Uterus (tissue), 4 donors: Measurements from ENCODE around the gene ETV4. TPM values are rescaled to one million over a fixed set of nuclear protein-coding genes. Genes with fewer than 3 reads are reported as not detected.

ENCODE experiments used
- DNase-seq, 2 donors: peaks; one replicate each; pipeline ENCODE4 v3.0.0-alpha.2; 2019 to 2020
- H3K27ac ChIP-seq, 2 donors: fragments of 200-600 bp; sonication (generic); 1 replicate in 1 of 2; 2 replicates in 1 of 2; pipeline ENCODE4 v1.5.1; 2016 to 2018
- H3K27me3 ChIP-seq, 2 donors: fragments of 200-600 bp; sonication (generic); one replicate each; pipeline ENCODE4 v1.5.1; 2018 to 2019; ENCODE audit warnings: control low read depth in 1 of 2
- H3K36me3 ChIP-seq, 2 donors: fragments of 200-600 bp; sonication (generic); one replicate each; pipeline ENCODE4 v1.5.1; 2019; ENCODE audit warnings: control low read depth in 1 of 2
- H3K4me1 ChIP-seq, 2 donors: fragments of 200-600 bp; sonication (generic); one replicate each; pipeline ENCODE4 v1.5.1; 2018 to 2019; ENCODE audit warnings: control low read depth in 1 of 2
- H3K4me3 ChIP-seq, 2 donors: fragments of 200-600 bp; sonication (generic); 1 replicate in 1 of 2; 2 replicates in 1 of 2; pipeline ENCODE4 v1.5.1; 2018 to 2019; ENCODE audit warnings: mild to moderate bottlenecking in 1 of 2
- H3K9me3 ChIP-seq, 2 donors: fragments of 200-600 bp; sonication (generic); one replicate each; pipeline ENCODE4 v1.5.1; 2019; ENCODE audit warnings: control low read depth in 1 of 2
- CTCF ChIP-seq, 4 experiments: fragments of 200-600 bp in 2 of 4; fragments of 450-650 bp in 2 of 4; sonication (generic) in 2 of 4; IDR thresholded peaks; one replicate each; pipeline ENCODE4 v1.5.1; 2016 to 2019; ENCODE audit warnings: antibody characterized with exemption in 4 of 4, mild to moderate bottlenecking in 2 of 4, moderate library complexity in 1 of 4
- POLR2A ChIP-seq, 2 donors: fragments of 450-650 bp; IDR thresholded peaks; one replicate each; pipeline ENCODE4 v1.6.1; 2016; ENCODE audit warnings: antibody characterized with exemption in 2 of 2, mild to moderate bottlenecking in 1 of 2, moderate library complexity in 1 of 2
- intact Hi-C: fragments of 100-400 bp; cut with DNase I; formaldehyde crosslinking; loops from one replicate; pipeline ENCODE4 v1.15.1; 2023; ENCODE audit warnings: low total_unique reads
- total RNA-seq, 4 donors: library from RNA; depleted of rRNA in 3 of 4; stranded (reverse); fragments of >200 nt in 3 of 4; gene quantifications; one replicate each; pipeline versions ENCODE4 v1.1.0 to v1.2.4, GENCODE V29; 2014 to 2023
- donor health status: DM: yes; HTN: yes; CAD: no.

Gene ETV4
- total RNA-seq, 4 donors from 2014 or later = 0.51 to 2.8 (median 2.1) TPM; not detected in 1

GRCh38 chr17:43556292-43556691 lies 10.2 kb upstream of the ETV4 start:
- Histone ChIP-seq H3K36me3 (no peaks in the 10 kb centered on the region), H3K27me3 (no peaks in the 10 kb centered on the region), H3K4me3 (no peak overlapping the region), H3K4me1 (no peaks in the 10 kb centered on the region), H3K9me3 (no peaks in the 10 kb centered on the region), H3K27ac (no peak overlapping the region)
- DNase-seq = peak in 1 of 2 donors; percentile 28
- intact Hi-C loops = no loop called here
- TF ChIP-seq POLR2A (IDR thresholded peaks at IDR 0.05) (no peak), CTCF (IDR thresholded peaks at IDR 0.05) (no peak)

GRCh38 chr17:43554857-43555256 lies 8.7 kb upstream of the ETV4 start:
- no peak for DNase-seq
- Histone ChIP-seq H3K4me3 (no peak overlapping the region), H3K4me1 (no peaks in the 10 kb centered on the region), H3K27ac (no peak overlapping the region), H3K9me3 (no peaks in the 10 kb centered on the region), H3K27me3 (no peaks in the 10 kb centered on the region), H3K36me3 (no peaks in the 10 kb centered on the region)
- intact Hi-C loops = no loop called here
- no peak for TF ChIP-seq CTCF (IDR thresholded peaks at IDR 0.05)
- TF ChIP-seq POLR2A (IDR thresholded peaks at IDR 0.05) = no peak

- TF ChIP-seq POLR2A (IDR thresholded peaks at IDR 0.05) = no peak
- TF ChIP-seq CTCF (IDR thresholded peaks at IDR 0.05) = no peak
- intact Hi-C loops = no loop called here
- Histone ChIP-seq H3K27ac (no peak overlapping the region), H3K27me3 (no peaks in the 10 kb centered on the region), H3K36me3 (no peaks in the 10 kb centered on the region), H3K9me3 (no peaks in the 10 kb centered on the region), H3K4me3 (no peak overlapping the region), H3K4me1 (no peaks in the 10 kb centered on the region)
- DNase-seq = no peak
These were observed 7.4 kb upstream of the ETV4 start for GRCh38 chr17:43553573-43553972.

- H3K27me3 ChIP-seq = no peaks in the 10 kb centered on the region
- H3K4me1 ChIP-seq = no peaks in the 10 kb centered on the region
- no peak overlapping the region for H3K4me3 ChIP-seq
- H3K36me3 ChIP-seq = no peaks in the 10 kb centered on the region
- no peak for DNase-seq
- H3K27ac ChIP-seq = no peak overlapping the region
- H3K9me3 ChIP-seq = no peaks in the 10 kb centered on the region
- no peak for TF ChIP-seq POLR2A (IDR thresholded peaks at IDR 0.05)
- no peak for TF ChIP-seq CTCF (IDR thresholded peaks at IDR 0.05)
- intact Hi-C loops = no loop called here
These were observed 6.2 kb upstream of the ETV4 start for GRCh38 chr17:43552229-43552837.

- TF ChIP-seq POLR2A (IDR thresholded peaks at IDR 0.05) (no peak), CTCF (IDR thresholded peaks at IDR 0.05) (no peak)
- Histone ChIP-seq H3K4me1 (peaks cover 4 to 8% of the 10 kb centered on the region in 2 donors), H3K27me3 (no peaks in the 10 kb centered on the region), H3K4me3 (no peak overlapping the region), H3K27ac (no peak overlapping the region), H3K36me3 (no peaks in the 10 kb centered on the region), H3K9me3 (no peaks in the 10 kb centered on the region)
- intact Hi-C loops = no loop called here
- no peak for DNase-seq
These were observed 4.6 kb upstream of the ETV4 start for GRCh38 chr17:43550754-43551153.
